SK-N-SH treated with all-trans-retinoic acid at 6 μM for 48 hours (cell line): ENCODE results near the gene PICK1.

Experiments used
- BACH2 ChIP-seq: fragments of 250-450 bp; sonication (Bioruptor Pico); IDR thresholded peaks from 2 replicates; pipeline ENCODE4 v1.9.0; 2021; ENCODE audit warnings: mild to moderate bottlenecking, borderline replicate concordance
- PPARA ChIP-seq: fragments of 250-450 bp; sonication (Bioruptor Pico); IDR thresholded peaks from 2 replicates; pipeline ENCODE4 v1.5.0; 2020; ENCODE audit warnings: mild to moderate bottlenecking, borderline replicate concordance
- ZNF8 ChIP-seq: fragments of 450-650 bp; formaldehyde crosslinking; IDR thresholded peaks from 2 replicates; pipeline ENCODE4 v1.5.0; 2020; ENCODE audit warnings: mild to moderate bottlenecking, moderate library complexity

DNA sequence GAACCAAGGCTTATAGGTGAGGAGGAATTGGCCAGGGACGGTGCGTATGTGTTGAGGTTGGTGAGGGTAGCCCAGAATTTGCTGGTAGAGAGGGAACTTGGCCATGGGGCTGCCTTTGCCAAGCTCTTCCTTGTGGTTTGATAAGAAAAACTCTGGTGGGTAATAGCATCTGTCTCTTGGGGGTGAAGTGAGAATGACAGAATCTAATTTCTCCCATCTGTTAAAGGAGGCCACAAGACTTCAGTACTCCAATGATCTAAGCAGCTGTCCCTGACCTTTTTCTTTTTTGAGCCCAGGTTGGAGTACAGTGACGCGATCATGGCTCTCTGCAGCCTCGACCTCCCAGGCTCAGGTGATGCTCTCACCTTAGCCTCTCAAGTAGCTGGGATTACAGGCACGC is 36.0 kb upstream of the PICK1 start:
- TF ChIP-seq ZNF8 (CRISPR knock-in tag) (no peak), PPARA (CRISPR knock-in tag) (no peak), BACH2 (CRISPR knock-in tag) (no peak)
